Endodermal cell (in vitro differentiated cells): ENCODE data around the gene PIP5K1B. TPM values are rescaled to one million over a fixed set of nuclear protein-coding genes. Genes with fewer than 3 reads are reported as not detected.

Source experiments
- DNase-seq: peaks from one replicate; pipeline ENCODE4 v3.0.0-alpha.2; 2017
- H3K27ac ChIP-seq: 2 replicates; pipeline ENCODE4 v1.5.1; 2013; ENCODE audit warnings: mild to moderate bottlenecking, low read depth, low read length, moderate library complexity
- H3K27me3 ChIP-seq: 2 replicates; pipeline ENCODE4 v1.6.1; 2013; ENCODE audit warnings: mild to moderate bottlenecking, low read length, moderate library complexity; ENCODE audit not compliant: insufficient read depth, control insufficient read depth, poor library complexity, severe bottlenecking
- H3K36me3 ChIP-seq: 2 replicates; pipeline ENCODE4 v1.7.0; 2013; ENCODE audit warnings: mild to moderate bottlenecking, low read length, moderate library complexity; ENCODE audit not compliant: control insufficient read depth, insufficient read depth
- H3K4me1 ChIP-seq: one replicate; pipeline ENCODE4 v1.7.0; 2013; ENCODE audit warnings: low read length; ENCODE audit not compliant: control insufficient read depth, insufficient read depth
- H3K4me3 ChIP-seq: 2 replicates; pipeline ENCODE4 v1.5.1; 2013; ENCODE audit warnings: mild to moderate bottlenecking, low read length, moderate library complexity
- H3K9ac ChIP-seq: 2 replicates; pipeline ENCODE4 v1.6.1; 2013; ENCODE audit warnings: mild to moderate bottlenecking, low read length, moderate library complexity; ENCODE audit not compliant: poor library complexity, severe bottlenecking; ENCODE audit errors: extremely low read depth
- H3K9me3 ChIP-seq: 2 replicates; pipeline ENCODE4 v1.6.1; 2013; ENCODE audit warnings: mild to moderate bottlenecking, low read length, moderate library complexity; ENCODE audit not compliant: control insufficient read depth
- H3K27ac Mint-ChIP-seq: 2 replicates; pipeline ENCODE4 v1.8.0; 2020; ENCODE audit warnings: mixed read lengths
- H3K27me3 Mint-ChIP-seq: 2 replicates; pipeline ENCODE4 v1.8.0; 2021; ENCODE audit warnings: mild to moderate bottlenecking, mixed read lengths; ENCODE audit not compliant: insufficient read depth
- H3K36me3 Mint-ChIP-seq: 2 replicates; pipeline ENCODE4 v1.8.0; 2020; ENCODE audit warnings: low read depth, mixed read lengths
- H3K4me1 Mint-ChIP-seq: 2 replicates; pipeline ENCODE4 v1.8.0; 2020; ENCODE audit warnings: mixed read lengths
- H3K4me3 Mint-ChIP-seq: 2 replicates; pipeline ENCODE4 v1.8.0; 2020; ENCODE audit warnings: mild to moderate bottlenecking, moderate library complexity, mixed read lengths
- H3K9me3 Mint-ChIP-seq: 2 replicates; pipeline ENCODE4 v1.8.0; 2020; ENCODE audit warnings: mild to moderate bottlenecking, mixed read lengths
- WGBS, 2 experiments: methylation state at CpG; one replicate each; pipeline versions ENCODE4 v1.1.5 to v1.1.7; 2013; ENCODE audit warnings: missing lambda C conversion rate in 2 of 2, mixed read lengths in 1 of 2; ENCODE audit not compliant: insufficient coverage in 1 of 2, insufficient read length in 1 of 2; 5-methylcytosine and 5-hydroxymethylcytosine counted together
- total RNA-seq, 2 donors: library from RNA; stranded (reverse); fragmentation: NEBNext Ultra II Directional in 1 of 2; extraction: Animal tissue kit (Norgen Biotek cat#: 25700) in 1 of 2; gene quantifications; 2 replicates in 1 of 2; 3 replicates in 1 of 2; pipeline ENCODE4 v1.2.1, GENCODE V29; 2021
- TF ChIP-seq, protein P1 (sequence below): fragments of 200-600 bp; sonication (generic); conservative IDR thresholded peaks from 2 replicates; pipeline ENCODE4 v1.5.0; 2021; ENCODE audit warnings: antibody characterized with exemption, mild to moderate bottlenecking

Gene PIP5K1B
- total RNA-seq, 2 donors from 2014 or later: 8.5 to 10.2 TPM

DNA sequence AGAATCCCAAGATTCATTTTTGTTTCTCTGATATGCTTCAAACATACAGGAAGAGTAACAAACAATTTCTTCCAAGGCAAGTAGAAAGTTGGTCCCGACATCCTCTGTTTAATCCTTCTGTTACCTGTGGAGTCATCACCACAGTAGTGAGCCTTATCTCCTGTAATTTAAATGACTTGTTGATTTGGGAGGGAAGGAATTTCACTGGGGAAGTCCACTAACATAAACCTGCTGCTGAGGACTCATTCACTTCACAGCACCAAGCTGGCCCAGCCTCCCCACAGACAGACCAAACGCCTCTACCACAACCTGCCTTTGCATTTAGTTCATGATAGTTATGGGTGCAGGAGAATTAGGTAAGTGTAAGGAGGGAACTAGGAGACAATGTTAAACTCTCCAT is 245.6 kb downstream of the PIP5K1B start:
- Mint-ChIP-seq H3K4me3 (no peak overlapping the region), H3K27ac (peak overlapping the region; percentile 36), H3K4me1 (peaks cover 48% of the 10 kb centered on the region), H3K36me3 (no peaks in the 10 kb centered on the region), H3K27me3 (peaks cover 2% of the 10 kb centered on the region), H3K9me3 (no peaks in the 10 kb centered on the region)
- Histone ChIP-seq H3K36me3 (peaks cover under 1% of the 10 kb centered on the region), H3K27me3 (no peaks in the 10 kb centered on the region), H3K4me3 (no peak overlapping the region), H3K9ac (no peak overlapping the region), H3K4me1 (peaks cover 15% of the 10 kb centered on the region), H3K27ac (no peak overlapping the region), H3K9me3 (no peaks in the 10 kb centered on the region)
- peak; percentile 71 for DNase-seq
- TF ChIP-seq, protein P1, sequence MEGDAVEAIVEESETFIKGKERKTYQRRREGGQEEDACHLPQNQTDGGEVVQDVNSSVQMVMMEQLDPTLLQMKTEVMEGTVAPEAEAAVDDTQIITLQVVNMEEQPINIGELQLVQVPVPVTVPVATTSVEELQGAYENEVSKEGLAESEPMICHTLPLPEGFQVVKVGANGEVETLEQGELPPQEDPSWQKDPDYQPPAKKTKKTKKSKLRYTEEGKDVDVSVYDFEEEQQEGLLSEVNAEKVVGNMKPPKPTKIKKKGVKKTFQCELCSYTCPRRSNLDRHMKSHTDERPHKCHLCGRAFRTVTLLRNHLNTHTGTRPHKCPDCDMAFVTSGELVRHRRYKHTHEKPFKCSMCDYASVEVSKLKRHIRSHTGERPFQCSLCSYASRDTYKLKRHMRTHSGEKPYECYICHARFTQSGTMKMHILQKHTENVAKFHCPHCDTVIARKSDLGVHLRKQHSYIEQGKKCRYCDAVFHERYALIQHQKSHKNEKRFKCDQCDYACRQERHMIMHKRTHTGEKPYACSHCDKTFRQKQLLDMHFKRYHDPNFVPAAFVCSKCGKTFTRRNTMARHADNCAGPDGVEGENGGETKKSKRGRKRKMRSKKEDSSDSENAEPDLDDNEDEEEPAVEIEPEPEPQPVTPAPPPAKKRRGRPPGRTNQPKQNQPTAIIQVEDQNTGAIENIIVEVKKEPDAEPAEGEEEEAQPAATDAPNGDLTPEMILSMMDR: no peak
- 13 to 25% methylated on average over 1 of the region's 2 CpGs for WGBS, 2 experiments

DNA sequence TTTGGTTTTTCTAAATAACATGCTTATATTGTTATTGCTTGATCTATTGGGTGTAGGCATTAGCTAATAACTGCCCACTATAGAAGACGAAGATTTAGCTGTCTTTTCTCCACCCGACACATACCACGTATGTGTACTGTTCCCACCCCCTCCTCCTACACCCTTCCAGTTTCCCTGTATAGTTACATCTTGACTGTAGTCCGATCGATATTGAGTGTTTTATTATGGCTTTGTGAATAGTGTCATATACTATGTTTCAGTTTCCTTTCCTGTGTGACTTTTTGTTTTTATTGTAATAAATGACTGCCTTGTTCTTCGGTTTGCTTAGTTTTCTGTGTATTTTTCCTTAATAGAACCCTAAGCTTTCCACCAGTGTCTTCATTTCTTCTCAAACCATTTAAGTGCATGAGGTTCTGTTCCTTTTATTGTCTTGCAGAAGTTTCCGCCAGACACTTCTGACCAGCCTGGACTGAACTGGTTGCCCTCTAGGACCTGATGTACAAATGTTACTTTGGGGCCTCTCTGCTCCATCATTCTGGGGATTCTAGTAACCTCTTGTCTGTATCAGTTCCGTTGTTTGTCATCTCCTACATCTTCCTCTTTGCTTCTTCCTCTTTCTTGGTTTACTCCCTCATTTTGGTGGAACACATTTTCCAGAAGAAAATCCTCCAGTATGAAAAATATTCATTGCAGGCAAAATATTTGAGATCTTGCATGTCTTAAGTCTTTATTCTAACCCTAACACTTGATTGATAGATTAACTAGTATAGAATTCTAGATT is 247.0 kb downstream of the PIP5K1B start:
- H3K9me3 ChIP-seq: no peaks in the 10 kb centered on the region
- DNase-seq: no peak
- WGBS, 2 experiments: 89 to 97% methylated on average over 3 to 8 of the region's 8 CpGs
- no peak overlapping the region for H3K4me3 ChIP-seq
- H3K36me3 ChIP-seq: peaks cover 14% of the 10 kb centered on the region
- H3K27me3 Mint-ChIP-seq: peaks cover 2% of the 10 kb centered on the region
- no peaks in the 10 kb centered on the region for H3K27me3 ChIP-seq
- H3K9ac ChIP-seq: no peak overlapping the region
- peaks cover 6% of the 10 kb centered on the region for H3K36me3 Mint-ChIP-seq
- TF ChIP-seq, protein P1: no peak
- H3K27ac Mint-ChIP-seq: no peak overlapping the region
- H3K27ac ChIP-seq: no peak overlapping the region
- H3K9me3 Mint-ChIP-seq: peaks cover 2% of the 10 kb centered on the region
- peaks cover 11% of the 10 kb centered on the region for H3K4me1 ChIP-seq
- H3K4me3 Mint-ChIP-seq: no peak overlapping the region
- peaks cover 41% of the 10 kb centered on the region for H3K4me1 Mint-ChIP-seq

DNA sequence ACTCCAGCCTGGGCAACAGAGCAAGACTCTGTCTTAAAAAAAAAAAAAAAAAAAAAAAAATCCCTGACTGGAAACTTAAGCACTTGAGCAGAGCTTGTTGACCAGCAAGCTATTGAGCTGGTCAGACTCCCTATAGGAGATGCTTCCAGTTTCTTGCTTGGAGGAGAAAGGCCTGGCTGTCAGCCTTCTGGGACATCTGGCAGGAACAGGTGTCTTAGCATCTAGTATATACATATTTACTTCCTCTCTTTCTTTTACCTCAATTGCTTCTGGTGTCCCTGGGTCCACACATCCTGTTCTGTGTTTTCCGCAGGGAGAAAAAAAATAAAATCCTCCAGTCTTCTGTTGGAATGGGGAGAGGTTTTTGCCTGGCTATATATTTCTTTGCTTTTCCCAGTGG is 248.7 kb downstream of the PIP5K1B start:
- peaks cover 29% of the 10 kb centered on the region for H3K4me1 Mint-ChIP-seq
- Histone ChIP-seq H3K9ac (no peak overlapping the region), H3K9me3 (no peaks in the 10 kb centered on the region), H3K4me3 (no peak overlapping the region), H3K27me3 (no peaks in the 10 kb centered on the region), H3K4me1 (peaks cover 11% of the 10 kb centered on the region), H3K27ac (no peak overlapping the region), H3K36me3 (peaks cover 17% of the 10 kb centered on the region)
- peaks cover 8% of the 10 kb centered on the region for H3K36me3 Mint-ChIP-seq
- H3K4me3 Mint-ChIP-seq: no peak overlapping the region
- DNase-seq: no peak
- TF ChIP-seq, protein P1: no peak
- 90% methylated on average over 1 of the region's 1 CpG; no CpG with 5 or more reads in 1 of the 2 experiments for WGBS, 2 experiments
- H3K27ac Mint-ChIP-seq: no peak overlapping the region
- H3K9me3 Mint-ChIP-seq: peaks cover 2% of the 10 kb centered on the region
- peaks cover 2% of the 10 kb centered on the region for H3K27me3 Mint-ChIP-seq
